Neuronal stem cell (in vitro differentiated cells): Measurements from ENCODE around the gene DOCK9.

Source experiments
- DNase-seq: peaks from one replicate; pipeline ENCODE4 v3.0.0-alpha.2; 2013; ENCODE audit warnings: low spot score
- H2AFZ ChIP-seq: one replicate; pipeline ENCODE4 v1.6.1; 2013; ENCODE audit warnings: mild to moderate bottlenecking, low read length, inconsistent platforms
- H2AK5ac ChIP-seq: 2 replicates; pipeline ENCODE4 v1.6.1; 2013; ENCODE audit warnings: low read depth, mild to moderate bottlenecking, inconsistent platforms, low read length, moderate library complexity, mixed read lengths
- H2BK120ac ChIP-seq: 2 replicates; pipeline ENCODE4 v1.6.1; 2013; ENCODE audit warnings: low read depth, mild to moderate bottlenecking, inconsistent platforms, low read length, moderate library complexity, mixed read lengths
- H2BK12ac ChIP-seq: one replicate; pipeline ENCODE4 v1.6.1; 2013; ENCODE audit warnings: low read length, inconsistent platforms
- H2BK15ac ChIP-seq: 2 replicates; pipeline ENCODE4 v1.6.1; 2013; ENCODE audit warnings: mild to moderate bottlenecking, low read length, inconsistent platforms, mixed read lengths
- H2BK5ac ChIP-seq: one replicate; pipeline ENCODE4 v1.6.1; 2013; ENCODE audit warnings: inconsistent platforms, mild to moderate bottlenecking, low read length, moderate library complexity
- H3K14ac ChIP-seq: one replicate; pipeline ENCODE4 v1.6.1; 2013; ENCODE audit warnings: low read length, inconsistent platforms
- H3K18ac ChIP-seq: 2 replicates; pipeline ENCODE4 v1.6.1; 2013; ENCODE audit warnings: low read length, inconsistent platforms
- H3K23ac ChIP-seq: 2 replicates; pipeline ENCODE4 v1.6.1; 2013; ENCODE audit warnings: low read depth, mild to moderate bottlenecking, mixed read lengths, low read length, inconsistent platforms; ENCODE audit not compliant: poor library complexity
- H3K27ac ChIP-seq: replicated peaks from 3 replicates; pipeline ENCODE4 v1.5.1; 2013; ENCODE audit warnings: low read length, inconsistent platforms
- H3K27me3 ChIP-seq, 3 experiments: 2 replicates each; pipeline ENCODE4 v1.6.1; 2013; ENCODE audit warnings: low read length in 3 of 3, mild to moderate bottlenecking in 2 of 3, inconsistent platforms in 1 of 3, low read depth in 1 of 3, mixed read lengths in 1 of 3, moderate library complexity in 1 of 3; ENCODE audit not compliant: control insufficient read depth in 3 of 3, insufficient read depth in 3 of 3
- H3K36me3 ChIP-seq, 2 donors: replicated peaks in 1 of 2; 2 replicates each; pipeline ENCODE4 v1.6.1; 2013; ENCODE audit warnings: low read length in 2 of 2; ENCODE audit not compliant: control insufficient read depth in 2 of 2, insufficient read depth in 2 of 2
- H3K4ac ChIP-seq: 2 replicates; pipeline ENCODE4 v1.6.1; 2013; ENCODE audit warnings: inconsistent platforms, mild to moderate bottlenecking, low read length, moderate library complexity
- H3K4me1 ChIP-seq, 2 donors: 1 replicate in 1 of 2; 2 replicates in 1 of 2; pipeline ENCODE4 v1.6.1; 2013; ENCODE audit warnings: low read length in 2 of 2, low read depth in 1 of 2; ENCODE audit not compliant: control insufficient read depth in 2 of 2, insufficient read depth in 1 of 2
- H3K4me2 ChIP-seq: one replicate; pipeline ENCODE4 v1.6.1; 2013; ENCODE audit warnings: mild to moderate bottlenecking, low read length, inconsistent platforms; ENCODE audit not compliant: insufficient read depth, poor library complexity, severe bottlenecking
- H3K4me3 ChIP-seq, 2 donors: 2 replicates each; pipeline ENCODE4 v1.5.1; 2013; ENCODE audit warnings: low read length in 2 of 2, mild to moderate bottlenecking in 2 of 2, inconsistent platforms in 1 of 2, moderate library complexity in 1 of 2
- H3K79me1 ChIP-seq: one replicate; pipeline ENCODE4 v1.6.1; 2013; ENCODE audit warnings: low read depth, mild to moderate bottlenecking, inconsistent platforms, low read length, moderate library complexity
- H3K9ac ChIP-seq: one replicate; pipeline ENCODE4 v1.6.1; 2013; ENCODE audit warnings: mild to moderate bottlenecking, low read depth, low read length, inconsistent platforms; ENCODE audit not compliant: poor library complexity
- H3K9me3 ChIP-seq, 2 donors: replicated peaks in 1 of 2; 2 replicates each; pipeline versions ENCODE3 to v1.6.1; 2013; ENCODE audit warnings: low read length in 2 of 2, mild to moderate bottlenecking in 2 of 2, inconsistent platforms in 1 of 2, low read depth in 1 of 2, mixed read lengths in 1 of 2, moderate library complexity in 1 of 2; ENCODE audit not compliant: control insufficient read depth in 2 of 2, insufficient read depth in 1 of 2
- H4K8ac ChIP-seq: one replicate; pipeline ENCODE4 v1.6.1; 2013; ENCODE audit warnings: low read depth, mild to moderate bottlenecking, inconsistent platforms, low read length, moderate library complexity
- H4K91ac ChIP-seq: one replicate; pipeline ENCODE4 v1.6.1; 2013; ENCODE audit warnings: low read length, low read depth, mild to moderate bottlenecking, inconsistent platforms; ENCODE audit not compliant: poor library complexity
- WGBS, 2 donors: extraction: QIAGEN DNeasy Blood & Tissue Kit; methylation state at CpG; one replicate each; pipeline ENCODE4 v1.1.7; 2013; ENCODE audit warnings: missing lambda C conversion rate in 2 of 2, mixed read lengths in 1 of 2; ENCODE audit not compliant: insufficient read length in 2 of 2, insufficient replicate concordance in 1 of 2; ENCODE audit errors: extremely low coverage in 2 of 2; 5-methylcytosine and 5-hydroxymethylcytosine counted together

DOCK9 gene

DNA sequence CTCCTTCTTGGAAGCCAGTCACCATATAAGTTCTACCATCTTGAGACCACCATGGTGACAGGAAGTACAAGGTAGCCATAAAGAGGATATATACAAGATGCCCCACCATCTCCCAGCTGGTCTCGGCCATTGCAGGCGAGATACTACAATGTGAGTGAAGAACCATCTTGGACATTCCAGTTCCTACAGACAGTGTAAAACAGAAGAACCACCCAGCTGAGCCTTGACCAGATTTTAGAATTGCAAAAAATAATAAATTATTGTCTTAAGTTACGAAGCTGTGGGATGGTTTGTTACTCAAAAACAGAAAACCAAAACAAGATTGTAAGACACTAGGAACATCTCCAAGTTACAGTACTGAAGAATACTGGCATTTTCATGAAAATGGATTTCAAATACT lies 43.6 kb downstream of the DOCK9 start:
- no peak overlapping the region for H3K14ac ChIP-seq
- no peak overlapping the region for H2AK5ac ChIP-seq
- no peak overlapping the region for H3K18ac ChIP-seq
- H2BK120ac ChIP-seq, result no peak overlapping the region
- no peak overlapping the region for H3K4me3 ChIP-seq
- no peak overlapping the region for H2AFZ ChIP-seq
- H2BK15ac ChIP-seq, result no peak overlapping the region
- no peak overlapping the region for H3K4ac ChIP-seq
- H3K79me1 ChIP-seq, result no peaks in the 10 kb centered on the region
- no peak overlapping the region for H2BK5ac ChIP-seq
- no peak overlapping the region for H3K4me2 ChIP-seq
- no peak overlapping the region for H2BK12ac ChIP-seq
- H3K27me3 ChIP-seq, result no peaks in the 10 kb centered on the region
- H4K8ac ChIP-seq, result no peak overlapping the region
- H4K91ac ChIP-seq, result no peak overlapping the region
- H3K23ac ChIP-seq, result no peak overlapping the region
- H3K27ac ChIP-seq, result no peak overlapping the region
- H3K9me3 ChIP-seq, result peaks cover 0 to 1% of the 10 kb centered on the region in 2 donors
- no CpG with 5 or more reads among the region's 3 CpGs for WGBS, 2 donors
- DNase-seq, result no peak
- no peak overlapping the region for H3K9ac ChIP-seq
- no peaks in the 10 kb centered on the region for H3K36me3 ChIP-seq
- H3K4me1 ChIP-seq, result peaks cover 0 to 9% of the 10 kb centered on the region in 2 donors

- Histone ChIP-seq H3K27me3 (no peaks in the 10 kb centered on the region), H4K91ac (no peak overlapping the region), H3K4me3 (no peak overlapping the region), H2BK120ac (no peak overlapping the region), H3K23ac (no peak overlapping the region), H3K36me3 (no peaks in the 10 kb centered on the region), H2AK5ac (peak overlapping the region; percentile 1), H3K4me2 (no peak overlapping the region), H3K79me1 (no peaks in the 10 kb centered on the region), H2AFZ (peak overlapping the region; percentile 64), H3K27ac (no peak overlapping the region), H2BK5ac (no peak overlapping the region), H3K14ac (peak overlapping the region; percentile 94), H2BK12ac (no peak overlapping the region), H3K4ac (no peak overlapping the region), H2BK15ac (no peak overlapping the region), H4K8ac (no peak overlapping the region), H3K9me3 (peaks cover 0 to 1% of the 10 kb centered on the region in 2 donors), H3K4me1 (peaks cover 0 to 1% of the 10 kb centered on the region in 2 donors), H3K9ac (peak overlapping the region; percentile 30), H3K18ac (peak overlapping the region; percentile 27)
- DNase-seq, result no peak
- WGBS, 2 donors, result no CpG with 5 or more reads among the region's 8 CpGs
Observed at GRCh38 chr13:98930151-98930591, 47.7 kb downstream of the DOCK9 start.

DNA sequence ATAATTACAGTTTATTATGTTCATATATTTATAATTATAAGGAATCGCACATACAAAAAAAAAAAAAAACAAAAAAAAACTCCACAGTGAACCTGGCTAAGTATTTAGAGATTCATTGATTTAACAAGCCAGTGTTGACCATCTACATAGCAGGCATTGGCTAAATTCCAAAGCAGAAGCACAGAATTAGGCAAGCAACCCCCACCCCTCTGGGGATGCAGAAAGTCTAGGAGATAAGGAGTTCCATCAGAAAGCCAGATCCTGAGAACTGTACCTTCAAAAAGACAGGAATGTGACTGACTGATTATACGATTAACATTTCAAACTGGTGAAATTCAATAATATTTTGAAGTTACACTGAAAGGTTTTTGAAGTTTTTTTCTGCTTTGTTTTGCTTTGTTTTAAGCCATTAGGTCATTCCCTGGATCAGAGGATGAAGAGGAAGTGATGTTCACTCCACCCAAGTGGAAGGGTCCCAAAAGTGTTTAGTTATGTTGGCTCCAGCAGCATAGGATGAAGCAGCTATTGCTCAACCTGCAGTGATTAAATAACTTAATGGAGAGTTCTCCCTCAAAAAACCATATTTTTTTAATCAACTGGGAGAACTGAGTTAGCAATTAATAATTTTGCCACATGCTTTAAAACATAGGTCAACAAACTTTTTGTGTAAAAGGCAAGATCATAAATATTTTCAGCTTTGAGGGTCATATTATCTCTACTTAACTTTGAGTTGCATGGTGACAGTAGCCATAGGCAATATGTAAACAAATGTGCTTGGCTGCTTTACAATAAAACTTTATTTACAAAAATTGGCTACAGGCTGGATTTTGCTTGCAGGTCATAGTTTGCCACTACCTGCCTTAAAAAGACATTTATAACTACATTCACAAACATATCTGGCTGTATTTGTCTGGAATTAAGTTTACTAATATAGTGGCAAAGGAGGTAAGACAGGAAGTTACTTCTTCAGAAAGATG lies 49.6 kb downstream of the DOCK9 start:
- Histone ChIP-seq H3K27me3 (no peaks in the 10 kb centered on the region), H3K9ac (no peak overlapping the region), H3K23ac (no peak overlapping the region), H3K4me3 (no peak overlapping the region), H2BK12ac (no peak overlapping the region), H3K9me3 (no peaks in the 10 kb centered on the region), H4K91ac (no peak overlapping the region), H3K36me3 (no peaks in the 10 kb centered on the region), H3K18ac (no peak overlapping the region), H4K8ac (no peak overlapping the region), H3K4ac (no peak overlapping the region), H2AK5ac (no peak overlapping the region), H3K79me1 (no peaks in the 10 kb centered on the region), H3K27ac (no peak overlapping the region), H3K4me2 (no peak overlapping the region), H3K14ac (no peak overlapping the region), H2BK15ac (no peak overlapping the region), H3K4me1 (peaks cover 0 to 1% of the 10 kb centered on the region in 2 donors), H2AFZ (no peak overlapping the region), H2BK5ac (no peak overlapping the region), H2BK120ac (no peak overlapping the region)
- WGBS, 2 donors, result no CpG with 5 or more reads among the region's 2 CpGs
- no peak for DNase-seq

- H3K9me3 ChIP-seq, result peaks cover 0 to 5% of the 10 kb centered on the region in 2 donors
- H4K8ac ChIP-seq, result no peak overlapping the region
- no peak overlapping the region for H3K27ac ChIP-seq
- H2BK5ac ChIP-seq, result no peak overlapping the region
- H3K4ac ChIP-seq, result no peak overlapping the region
- no peak overlapping the region for H3K18ac ChIP-seq
- no peak for DNase-seq
- no peak overlapping the region for H4K91ac ChIP-seq
- no peaks in the 10 kb centered on the region for H3K36me3 ChIP-seq
- H2BK12ac ChIP-seq, result no peak overlapping the region
- no peak overlapping the region for H2AFZ ChIP-seq
- no peak overlapping the region for H3K14ac ChIP-seq
- H3K9ac ChIP-seq, result no peak overlapping the region
- H2AK5ac ChIP-seq, result no peak overlapping the region
- H2BK15ac ChIP-seq, result no peak overlapping the region
- peaks cover 0 to 6% of the 10 kb centered on the region in 2 donors for H3K4me1 ChIP-seq
- WGBS, 2 donors, result no CpG with 5 or more reads among the region's 4 CpGs
- H3K23ac ChIP-seq, result no peak overlapping the region
- H2BK120ac ChIP-seq, result no peak overlapping the region
- peaks cover 0 to 2% (median 0%) of the 10 kb centered on the region in 3 experiments for H3K27me3 ChIP-seq
- H3K4me2 ChIP-seq, result no peak overlapping the region
- no peaks in the 10 kb centered on the region for H3K79me1 ChIP-seq
- no peak overlapping the region for H3K4me3 ChIP-seq
Observed at GRCh38 chr13:98925949-98926348, 51.9 kb downstream of the DOCK9 start.
